Peyer's patch (tissue), 4 donors: Measurements from ENCODE around the gene PTGER2. TPM values are rescaled to one million over a fixed set of nuclear protein-coding genes. Genes with fewer than 3 reads are reported as not detected.

ENCODE experiments used
- DNase-seq, 3 donors: peaks; one replicate each; pipeline ENCODE4 v3.0.0-alpha.2; 2017 to 2019
- H3K27ac ChIP-seq, 4 donors: fragments of 200-600 bp; sonication (generic); one replicate each; pipeline ENCODE4 v1.5.1; 2016 to 2019
- H3K27me3 ChIP-seq, 2 donors: fragments of 200-600 bp; sonication (generic); one replicate each; pipeline ENCODE4 v1.5.1; 2019
- H3K36me3 ChIP-seq, 3 donors: fragments of 200-600 bp; sonication (generic); one replicate each; pipeline ENCODE4 v1.5.1; 2016 to 2019
- H3K4me1 ChIP-seq, 4 donors: fragments of 200-600 bp; sonication (generic); one replicate each; pipeline ENCODE4 v1.5.1; 2016 to 2019
- H3K4me3 ChIP-seq, 4 donors: fragments of 200-600 bp; sonication (generic); 1 replicate in 3 of 4; 2 replicates in 1 of 4; pipeline ENCODE4 v1.5.1; 2016 to 2019; ENCODE audit warnings: mild to moderate bottlenecking in 1 of 4
- H3K9me3 ChIP-seq, 4 donors: fragments of 200-600 bp; sonication (generic); one replicate each; pipeline ENCODE4 v1.5.1; 2016 to 2019; ENCODE audit warnings: mild to moderate bottlenecking in 1 of 4
- POLR2A ChIP-seq, 2 donors: fragments of 450-650 bp; IDR thresholded peaks; one replicate each; pipeline ENCODE4 v1.5.1; 2017; ENCODE audit warnings: antibody characterized with exemption in 2 of 2, mild to moderate bottlenecking in 2 of 2, moderate library complexity in 2 of 2
- total RNA-seq, 4 donors: library from RNA; depleted of rRNA; stranded (reverse); fragments of >200 nt; gene quantifications; one replicate each; pipeline ENCODE4 v1.1.0, GENCODE V29; 2016
- TF ChIP-seq, protein P1 (sequence below), 6 experiments: fragments of 450-650 bp in 4 of 6; fragments of 200-600 bp in 2 of 6; sonication (generic) in 1 of 6; IDR thresholded peaks; one replicate each; pipeline ENCODE4 v1.5.1; 2017 to 2019; ENCODE audit warnings: antibody characterized with exemption in 6 of 6, mild to moderate bottlenecking in 3 of 6, moderate library complexity in 1 of 6

The PTGER2 gene
- total RNA-seq, 4 donors from 2014 or later, result 2.7 to 6.4 (median 4.9) TPM

GRCh38 chr14:52333108-52333507 lies 19.0 kb downstream of the PTGER2 start:
- no peak overlapping the region for H3K27ac ChIP-seq
- H3K9me3 ChIP-seq, result no peaks in the 10 kb centered on the region
- no peaks in the 10 kb centered on the region for H3K27me3 ChIP-seq
- DNase-seq, result no peak
- no peaks in the 10 kb centered on the region for H3K36me3 ChIP-seq
- H3K4me3 ChIP-seq, result no peak overlapping the region
- no peak for TF ChIP-seq POLR2A (IDR thresholded peaks at IDR 0.05)
- TF ChIP-seq, protein P1, sequence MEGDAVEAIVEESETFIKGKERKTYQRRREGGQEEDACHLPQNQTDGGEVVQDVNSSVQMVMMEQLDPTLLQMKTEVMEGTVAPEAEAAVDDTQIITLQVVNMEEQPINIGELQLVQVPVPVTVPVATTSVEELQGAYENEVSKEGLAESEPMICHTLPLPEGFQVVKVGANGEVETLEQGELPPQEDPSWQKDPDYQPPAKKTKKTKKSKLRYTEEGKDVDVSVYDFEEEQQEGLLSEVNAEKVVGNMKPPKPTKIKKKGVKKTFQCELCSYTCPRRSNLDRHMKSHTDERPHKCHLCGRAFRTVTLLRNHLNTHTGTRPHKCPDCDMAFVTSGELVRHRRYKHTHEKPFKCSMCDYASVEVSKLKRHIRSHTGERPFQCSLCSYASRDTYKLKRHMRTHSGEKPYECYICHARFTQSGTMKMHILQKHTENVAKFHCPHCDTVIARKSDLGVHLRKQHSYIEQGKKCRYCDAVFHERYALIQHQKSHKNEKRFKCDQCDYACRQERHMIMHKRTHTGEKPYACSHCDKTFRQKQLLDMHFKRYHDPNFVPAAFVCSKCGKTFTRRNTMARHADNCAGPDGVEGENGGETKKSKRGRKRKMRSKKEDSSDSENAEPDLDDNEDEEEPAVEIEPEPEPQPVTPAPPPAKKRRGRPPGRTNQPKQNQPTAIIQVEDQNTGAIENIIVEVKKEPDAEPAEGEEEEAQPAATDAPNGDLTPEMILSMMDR (IDR thresholded peaks at IDR 0.05), result no peak
- H3K4me1 ChIP-seq, result no peaks in the 10 kb centered on the region

GRCh38 chr14:52333823-52334657 lies 19.9 kb downstream of the PTGER2 start:
- Histone ChIP-seq H3K4me1 (no peaks in the 10 kb centered on the region), H3K9me3 (no peaks in the 10 kb centered on the region), H3K27ac (no peak overlapping the region), H3K36me3 (no peaks in the 10 kb centered on the region), H3K4me3 (no peak overlapping the region), H3K27me3 (no peaks in the 10 kb centered on the region)
- DNase-seq, result no peak
- TF ChIP-seq, protein P1 (IDR thresholded peaks at IDR 0.05), result no peak
- no peak for TF ChIP-seq POLR2A (IDR thresholded peaks at IDR 0.05)

DNA sequence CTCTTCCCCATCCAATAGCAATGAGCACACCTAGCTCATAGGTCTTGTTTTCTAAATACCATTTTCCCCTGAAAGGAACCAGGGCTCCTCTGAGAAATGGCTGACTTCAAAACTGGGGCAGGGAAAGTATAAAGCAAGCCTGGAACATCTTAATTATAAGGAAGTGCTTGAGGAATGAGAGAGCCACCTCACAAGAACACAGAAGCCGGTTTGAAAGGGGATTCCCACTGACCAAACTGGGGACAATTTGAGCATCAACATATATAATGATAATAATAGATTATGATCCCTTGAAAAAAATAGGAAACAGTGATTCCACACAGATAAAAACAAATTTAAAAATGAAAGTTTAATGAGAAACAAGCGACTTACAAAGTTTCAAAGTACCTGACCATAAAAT lies 22.1 kb downstream of the PTGER2 start:
- no peak for DNase-seq
- no peaks in the 10 kb centered on the region for H3K9me3 ChIP-seq
- H3K36me3 ChIP-seq, result no peaks in the 10 kb centered on the region
- TF ChIP-seq, protein P1 (IDR thresholded peaks at IDR 0.05), result no peak
- no peak for TF ChIP-seq POLR2A (IDR thresholded peaks at IDR 0.05)
- H3K4me1 ChIP-seq, result no peaks in the 10 kb centered on the region
- H3K27ac ChIP-seq, result no peak overlapping the region
- no peak overlapping the region for H3K4me3 ChIP-seq
- no peaks in the 10 kb centered on the region for H3K27me3 ChIP-seq

- H3K27me3 ChIP-seq, result no peaks in the 10 kb centered on the region
Observed at GRCh38 chr14:52338051-52338681, 24.1 kb downstream of the PTGER2 start.

DNA sequence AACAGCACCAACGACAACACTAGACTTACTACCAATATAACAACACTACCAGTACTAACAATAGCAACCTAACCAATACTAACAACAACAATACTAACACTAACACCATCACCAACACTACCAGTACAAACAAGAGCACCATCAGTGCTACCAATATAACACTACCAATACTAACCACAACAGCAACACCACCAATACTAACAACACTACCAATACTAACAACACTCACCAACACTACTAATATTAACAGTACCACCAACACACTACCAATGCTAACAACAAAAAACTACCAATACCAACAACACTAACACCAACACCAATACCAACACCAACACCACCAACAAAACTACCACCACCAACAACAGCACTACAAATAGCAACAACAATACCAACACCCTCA lies 25.1 kb downstream of the PTGER2 start:
- no peak overlapping the region for H3K27ac ChIP-seq
- H3K36me3 ChIP-seq, result no peaks in the 10 kb centered on the region
- H3K4me1 ChIP-seq, result no peaks in the 10 kb centered on the region
- no peaks in the 10 kb centered on the region for H3K9me3 ChIP-seq
- H3K27me3 ChIP-seq, result no peaks in the 10 kb centered on the region
- DNase-seq, result no peak
- no peak overlapping the region for H3K4me3 ChIP-seq
- TF ChIP-seq, protein P1 (IDR thresholded peaks at IDR 0.05), result no peak
- no peak for TF ChIP-seq POLR2A (IDR thresholded peaks at IDR 0.05)

More at GRCh38 chr14:52338051-52338681, 24.1 kb downstream of the PTGER2 start:
- TF ChIP-seq, protein P1 (IDR thresholded peaks at IDR 0.05), result no peak
- TF ChIP-seq POLR2A (IDR thresholded peaks at IDR 0.05), result no peak
- Histone ChIP-seq H3K9me3 (no peaks in the 10 kb centered on the region), H3K4me3 (no peak overlapping the region), H3K36me3 (no peaks in the 10 kb centered on the region), H3K4me1 (no peaks in the 10 kb centered on the region), H3K27ac (no peak overlapping the region)
- DNase-seq, result no peak
